BLaER1 (cell line): ENCODE data around the gene FGGY.
"Not testable (repeated sequence)": the region's sequence is repeated elsewhere in the genome, so short reads cannot be mapped to it uniquely, and the experiment has no call there.

Experiments used
- H3K27ac ChIP-seq: shearing (Covaris generic); formaldehyde crosslinking; 2 replicates; pipeline ENCODE4 v1.8.1; 2022
- H3K27me3 ChIP-seq: shearing (Covaris generic); formaldehyde crosslinking; 2 replicates; pipeline ENCODE4 v1.8.1; 2022
- H3K36me3 ChIP-seq: shearing (Covaris generic); formaldehyde crosslinking; 2 replicates; pipeline ENCODE4 v1.8.1; 2022
- H3K4me1 ChIP-seq: shearing (Covaris generic); formaldehyde crosslinking; 2 replicates; pipeline ENCODE4 v1.8.1; 2022
- H3K4me2 ChIP-seq: shearing (Covaris generic); formaldehyde crosslinking; 2 replicates; pipeline ENCODE4 v1.8.1; 2022
- H3K4me3 ChIP-seq: shearing (Covaris generic); formaldehyde crosslinking; 2 replicates; pipeline ENCODE4 v1.8.1; 2022
- H3K9ac ChIP-seq: shearing (Covaris generic); formaldehyde crosslinking; 2 replicates; pipeline ENCODE4 v1.8.1; 2022
- H3K9me3 ChIP-seq: shearing (Covaris generic); formaldehyde crosslinking; 2 replicates; pipeline ENCODE4 v1.8.1; 2022
- H4K20me1 ChIP-seq: shearing (Covaris generic); formaldehyde crosslinking; 2 replicates; pipeline ENCODE4 v1.8.1; 2022
- Cebpa-rat ChIP-seq: shearing (Covaris generic); IDR thresholded peaks from 2 replicates; pipeline ENCODE4 v1.8.1; 2022

The FGGY gene

DNA sequence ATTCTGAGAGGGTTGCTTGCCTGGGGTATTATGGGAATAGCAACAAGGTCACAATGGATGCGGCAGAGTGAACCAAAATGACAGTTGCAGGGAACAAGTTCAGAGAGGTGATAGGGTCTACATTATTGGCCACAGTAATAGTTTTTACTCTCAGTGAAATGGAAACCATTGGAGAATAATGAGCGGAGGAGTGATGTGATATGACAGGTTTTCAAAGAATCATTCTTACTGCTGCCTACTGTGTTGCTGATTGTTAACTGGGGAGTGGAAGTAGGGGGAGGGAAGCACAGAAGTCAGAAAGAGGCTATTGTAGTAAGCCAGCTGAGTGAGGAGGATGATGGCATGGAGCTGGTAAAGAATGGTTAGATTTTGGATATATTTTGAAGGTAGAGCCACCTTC is 322.7 kb downstream of the FGGY start:
- TF ChIP-seq Cebpa-rat = no peak
- Histone ChIP-seq H3K27ac (no peak overlapping the region), H3K4me1 (no peaks in the 10 kb centered on the region), H3K27me3 (no peaks in the 10 kb centered on the region), H3K4me3 (no peak overlapping the region), H3K9ac (no peak overlapping the region), H4K20me1 (no peaks in the 10 kb centered on the region), H3K9me3 (no peaks in the 10 kb centered on the region), H3K36me3 (no peaks in the 10 kb centered on the region), H3K4me2 (no peak overlapping the region)

DNA sequence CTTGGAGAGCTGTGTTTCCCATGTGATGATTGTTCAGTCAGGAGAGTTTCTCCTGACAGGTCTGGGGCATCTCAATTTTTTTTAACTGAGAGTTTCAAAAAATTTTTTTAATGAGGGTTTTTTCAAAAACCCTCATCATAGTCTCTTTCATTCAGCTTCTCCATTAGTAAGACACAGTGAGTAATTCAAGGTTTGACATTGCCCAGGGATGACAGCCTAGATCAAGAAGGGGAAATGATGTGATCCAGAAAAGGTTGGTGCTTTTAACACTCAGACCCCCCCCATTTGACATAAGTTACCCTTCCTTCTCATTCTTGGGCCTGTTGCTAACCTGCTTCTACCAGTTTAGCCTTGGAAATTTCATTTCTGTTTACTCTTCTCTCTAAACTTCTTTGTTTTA is 328.5 kb downstream of the FGGY start:
- Histone ChIP-seq H3K27me3 (no peaks in the 10 kb centered on the region), H3K4me2 (no peak overlapping the region), H4K20me1 (no peaks in the 10 kb centered on the region), H3K4me1 (no peaks in the 10 kb centered on the region), H3K36me3 (no peaks in the 10 kb centered on the region), H3K9me3 (no peaks in the 10 kb centered on the region), H3K9ac (no peak overlapping the region), H3K27ac (no peak overlapping the region), H3K4me3 (no peak overlapping the region)
- TF ChIP-seq Cebpa-rat = no peak

DNA sequence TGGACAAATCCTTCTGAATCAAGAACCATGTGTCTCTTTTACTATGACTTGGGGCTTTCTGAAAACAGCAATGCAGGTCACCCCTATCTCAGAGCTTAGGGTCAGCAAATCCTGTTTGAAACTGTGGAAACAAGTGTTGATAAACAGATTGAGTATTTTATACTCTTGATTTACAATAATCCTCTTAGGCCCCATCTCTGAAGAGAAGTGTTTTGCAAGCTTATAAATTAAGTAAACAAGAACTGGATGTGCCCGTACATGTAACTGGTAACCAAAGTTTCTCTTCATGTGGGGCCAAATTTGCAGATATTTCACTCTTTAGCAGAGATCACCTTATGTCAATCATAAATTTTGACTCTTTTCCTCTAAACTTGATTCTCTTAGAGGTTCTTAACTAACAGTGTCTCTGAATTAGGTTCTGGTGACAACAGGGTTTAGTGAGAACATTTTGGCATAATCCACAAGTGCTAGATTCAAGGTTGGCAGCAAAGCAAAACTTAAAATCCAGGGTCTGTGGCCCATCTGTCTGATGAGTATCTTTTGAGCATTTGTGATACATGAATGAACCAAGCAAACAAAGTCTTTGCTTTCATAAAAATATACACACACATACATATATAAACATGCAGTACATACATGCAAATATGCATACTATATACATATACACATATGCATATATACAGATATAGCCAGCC is 334.8 kb downstream of the FGGY start:
- Histone ChIP-seq H3K9ac (no peak overlapping the region), H4K20me1 (no peaks in the 10 kb centered on the region), H3K27me3 (no peaks in the 10 kb centered on the region), H3K4me2 (no peak overlapping the region), H3K4me1 (no peaks in the 10 kb centered on the region), H3K4me3 (no peak overlapping the region), H3K36me3 (no peaks in the 10 kb centered on the region), H3K9me3 (no peaks in the 10 kb centered on the region), H3K27ac (no peak overlapping the region)
- no peak for TF ChIP-seq Cebpa-rat

DNA sequence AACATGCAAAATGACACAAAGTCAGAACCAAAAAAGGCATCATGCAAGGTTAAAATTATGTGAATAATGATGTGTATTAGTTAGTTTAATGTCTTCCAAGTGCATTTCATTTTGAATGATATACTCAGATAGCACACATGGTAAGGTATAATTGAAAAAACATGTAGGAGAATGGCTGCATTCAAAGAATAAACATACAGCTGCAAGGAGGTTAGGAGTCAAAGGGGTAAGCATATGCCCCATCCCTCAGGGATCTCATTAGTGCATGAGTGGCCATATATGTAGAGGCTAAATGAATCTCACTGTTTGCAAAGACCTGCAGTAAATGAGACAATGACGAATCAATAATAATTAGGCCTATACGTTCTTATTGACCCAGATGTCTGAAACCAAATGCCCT is 338.2 kb downstream of the FGGY start:
- no peak for TF ChIP-seq Cebpa-rat
- H4K20me1 ChIP-seq = no peaks in the 10 kb centered on the region
- H3K9ac ChIP-seq = no peak overlapping the region
- H3K4me2 ChIP-seq = no peak overlapping the region
- H3K4me1 ChIP-seq = no peaks in the 10 kb centered on the region
- no peak overlapping the region for H3K27ac ChIP-seq
- no peaks in the 10 kb centered on the region for H3K9me3 ChIP-seq
- no peaks in the 10 kb centered on the region for H3K36me3 ChIP-seq
- H3K4me3 ChIP-seq = no peak overlapping the region
- no peaks in the 10 kb centered on the region for H3K27me3 ChIP-seq

DNA sequence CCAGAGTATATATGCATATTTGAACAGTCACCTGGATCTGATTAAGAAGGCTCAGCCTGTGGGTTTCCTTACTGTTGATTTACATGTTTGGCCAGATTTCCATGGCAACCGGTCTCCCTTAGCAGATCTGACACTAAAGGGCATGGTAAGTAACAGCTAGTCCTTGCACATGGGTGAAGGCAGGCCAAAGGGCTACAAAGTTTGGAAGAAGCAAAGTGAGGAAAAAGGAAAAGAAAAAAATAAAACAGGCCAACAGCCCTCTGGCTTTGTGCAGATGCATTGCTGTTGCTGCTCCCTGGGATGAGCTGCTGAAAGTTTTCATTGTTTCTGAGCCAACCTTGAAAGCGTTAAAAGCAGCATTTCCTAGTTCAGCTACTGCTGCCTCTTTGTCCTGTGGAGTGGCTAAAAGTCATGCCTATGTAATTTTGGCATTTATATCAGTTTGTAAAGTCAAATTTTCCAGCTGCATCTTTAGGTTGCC is 341.4 kb downstream of the FGGY start:
- no peaks in the 10 kb centered on the region for H4K20me1 ChIP-seq
- no peak overlapping the region for H3K4me3 ChIP-seq
- H3K36me3 ChIP-seq = no peaks in the 10 kb centered on the region
- no peak overlapping the region for H3K27ac ChIP-seq
- no peak overlapping the region for H3K4me2 ChIP-seq
- no peaks in the 10 kb centered on the region for H3K4me1 ChIP-seq
- H3K9ac ChIP-seq = no peak overlapping the region
- TF ChIP-seq Cebpa-rat = no peak
- H3K27me3 ChIP-seq = no peaks in the 10 kb centered on the region
- H3K9me3 ChIP-seq = no peaks in the 10 kb centered on the region

DNA sequence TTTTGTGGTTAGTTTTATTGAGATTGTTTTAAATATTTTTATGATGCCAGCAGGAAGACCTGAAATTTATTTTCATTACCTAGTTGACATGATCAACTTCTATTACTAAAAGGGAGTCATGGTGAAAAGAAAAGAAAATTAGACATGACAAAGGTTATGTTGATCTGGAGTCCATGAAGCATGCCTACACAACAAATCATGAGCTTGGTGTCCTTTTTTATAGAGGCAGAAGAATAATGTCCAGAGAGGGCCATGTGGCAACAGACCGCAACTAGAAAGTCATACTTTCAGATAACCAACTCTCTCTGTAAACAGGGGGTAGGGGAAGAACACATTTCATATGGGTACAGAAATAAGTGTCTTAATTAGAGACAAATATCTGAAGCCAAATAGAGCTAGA is 342.4 kb downstream of the FGGY start:
- TF ChIP-seq Cebpa-rat = no peak
- H4K20me1 ChIP-seq = no peaks in the 10 kb centered on the region
- no peaks in the 10 kb centered on the region for H3K27me3 ChIP-seq
- no peak overlapping the region for H3K27ac ChIP-seq
- no peaks in the 10 kb centered on the region for H3K4me1 ChIP-seq
- no peak overlapping the region for H3K4me3 ChIP-seq
- no peak overlapping the region for H3K4me2 ChIP-seq
- no peak overlapping the region for H3K9ac ChIP-seq
- no peaks in the 10 kb centered on the region for H3K36me3 ChIP-seq
- no peaks in the 10 kb centered on the region for H3K9me3 ChIP-seq

DNA sequence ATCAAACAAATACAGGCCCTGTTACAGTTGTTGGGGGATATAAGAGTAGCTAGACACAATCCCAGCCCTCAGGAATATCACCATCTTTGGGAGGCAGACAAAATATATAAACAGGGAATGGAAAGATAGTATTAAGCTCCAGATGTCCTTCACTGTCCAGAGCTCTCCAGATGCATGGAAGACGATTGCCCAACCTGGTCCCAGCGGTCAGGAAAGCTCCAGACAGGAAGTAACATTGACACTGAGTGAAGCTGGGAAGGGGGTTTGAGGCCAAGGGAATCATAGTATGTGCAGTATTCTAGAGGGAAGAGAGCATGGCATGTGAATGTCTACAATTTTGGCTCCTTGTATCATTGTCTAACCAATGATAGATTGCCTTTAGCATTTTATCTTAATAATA is 344.0 kb downstream of the FGGY start:
- TF ChIP-seq Cebpa-rat = no peak
- H3K4me1 ChIP-seq = no peaks in the 10 kb centered on the region
- H4K20me1 ChIP-seq = no peaks in the 10 kb centered on the region
- no peak overlapping the region for H3K4me2 ChIP-seq
- H3K27me3 ChIP-seq = no peaks in the 10 kb centered on the region
- H3K36me3 ChIP-seq = no peaks in the 10 kb centered on the region
- no peak overlapping the region for H3K9ac ChIP-seq
- no peak overlapping the region for H3K4me3 ChIP-seq
- H3K9me3 ChIP-seq = no peaks in the 10 kb centered on the region
- no peak overlapping the region for H3K27ac ChIP-seq

DNA sequence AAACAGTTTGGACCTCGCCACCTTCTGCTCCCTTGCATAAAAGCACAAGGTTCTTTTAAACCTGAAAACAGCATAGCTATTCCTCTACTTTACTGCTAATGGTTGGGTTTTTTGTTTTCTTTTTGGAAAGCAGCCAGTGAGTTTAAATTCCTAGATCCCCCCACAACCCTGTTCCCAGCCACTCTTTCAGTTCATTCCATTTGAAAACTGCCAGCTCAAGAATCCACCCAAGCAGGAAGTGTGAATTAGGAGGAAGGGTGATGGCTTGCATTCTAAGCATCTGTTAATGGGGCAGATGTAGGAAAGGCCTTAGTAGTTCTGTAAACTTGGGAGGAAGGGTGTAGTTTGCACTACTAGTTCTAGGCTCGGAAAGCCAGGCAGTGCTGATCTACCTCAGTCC is 344.9 kb downstream of the FGGY start:
- no peaks in the 10 kb centered on the region for H3K36me3 ChIP-seq
- H4K20me1 ChIP-seq = no peaks in the 10 kb centered on the region
- H3K4me3 ChIP-seq = no peak overlapping the region
- no peaks in the 10 kb centered on the region for H3K27me3 ChIP-seq
- H3K4me2 ChIP-seq = no peak overlapping the region
- H3K9ac ChIP-seq = no peak overlapping the region
- H3K27ac ChIP-seq = no peak overlapping the region
- no peak for TF ChIP-seq Cebpa-rat
- no peaks in the 10 kb centered on the region for H3K9me3 ChIP-seq
- H3K4me1 ChIP-seq = no peaks in the 10 kb centered on the region

DNA sequence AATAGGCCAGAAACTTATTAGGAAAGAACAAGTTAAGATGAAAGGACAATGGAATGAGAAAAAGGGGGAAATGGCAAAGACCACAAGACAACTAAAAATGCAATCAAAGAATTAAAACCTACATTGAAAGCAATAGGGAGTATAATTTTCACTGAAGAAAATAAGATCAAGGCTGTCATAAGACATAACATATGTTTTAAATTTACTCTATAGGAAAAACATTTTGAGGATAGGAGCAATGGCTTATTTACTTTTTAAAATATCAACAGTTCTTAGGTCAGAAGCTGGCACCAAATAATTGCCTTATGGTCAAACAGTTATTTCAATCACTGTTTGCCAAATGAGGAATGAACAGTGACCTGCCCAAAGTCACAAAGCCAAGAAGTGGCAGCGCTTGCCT is 346.6 kb downstream of the FGGY start:
- Histone ChIP-seq H3K9ac (no peak overlapping the region), H3K4me2 (no peak overlapping the region), H3K4me1 (no peaks in the 10 kb centered on the region), H3K27me3 (no peaks in the 10 kb centered on the region), H3K9me3 (no peaks in the 10 kb centered on the region), H4K20me1 (no peaks in the 10 kb centered on the region), H3K4me3 (no peak overlapping the region), H3K36me3 (no peaks in the 10 kb centered on the region), H3K27ac (no peak overlapping the region)
- TF ChIP-seq Cebpa-rat = no peak

DNA sequence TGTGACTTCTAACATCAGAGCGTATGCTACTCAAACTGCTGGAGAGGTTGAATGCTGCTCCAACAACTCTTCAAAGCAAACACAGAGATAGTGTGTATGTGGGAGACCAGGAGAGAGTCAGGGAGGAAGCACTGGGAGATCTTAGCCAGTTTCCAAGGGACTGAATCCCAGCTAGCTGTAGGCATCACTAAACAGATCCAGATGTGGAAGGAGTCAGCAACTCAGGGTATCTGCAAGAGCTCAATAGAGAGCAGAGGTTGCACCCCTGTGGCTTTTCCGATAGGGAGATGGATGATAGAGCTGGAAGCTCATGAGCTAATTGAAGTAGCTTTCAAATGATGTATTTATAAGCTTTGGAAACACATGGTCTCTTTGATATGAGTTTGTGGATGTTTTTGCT is 349.0 kb downstream of the FGGY start:
- H3K36me3 ChIP-seq = no peaks in the 10 kb centered on the region
- no peak overlapping the region for H3K4me2 ChIP-seq
- H3K27me3 ChIP-seq = no peaks in the 10 kb centered on the region
- H3K9ac ChIP-seq = no peak overlapping the region
- H4K20me1 ChIP-seq = no peaks in the 10 kb centered on the region
- TF ChIP-seq Cebpa-rat = no peak
- H3K27ac ChIP-seq = no peak overlapping the region
- H3K4me1 ChIP-seq = no peaks in the 10 kb centered on the region
- no peak overlapping the region for H3K4me3 ChIP-seq
- H3K9me3 ChIP-seq = no peaks in the 10 kb centered on the region

DNA sequence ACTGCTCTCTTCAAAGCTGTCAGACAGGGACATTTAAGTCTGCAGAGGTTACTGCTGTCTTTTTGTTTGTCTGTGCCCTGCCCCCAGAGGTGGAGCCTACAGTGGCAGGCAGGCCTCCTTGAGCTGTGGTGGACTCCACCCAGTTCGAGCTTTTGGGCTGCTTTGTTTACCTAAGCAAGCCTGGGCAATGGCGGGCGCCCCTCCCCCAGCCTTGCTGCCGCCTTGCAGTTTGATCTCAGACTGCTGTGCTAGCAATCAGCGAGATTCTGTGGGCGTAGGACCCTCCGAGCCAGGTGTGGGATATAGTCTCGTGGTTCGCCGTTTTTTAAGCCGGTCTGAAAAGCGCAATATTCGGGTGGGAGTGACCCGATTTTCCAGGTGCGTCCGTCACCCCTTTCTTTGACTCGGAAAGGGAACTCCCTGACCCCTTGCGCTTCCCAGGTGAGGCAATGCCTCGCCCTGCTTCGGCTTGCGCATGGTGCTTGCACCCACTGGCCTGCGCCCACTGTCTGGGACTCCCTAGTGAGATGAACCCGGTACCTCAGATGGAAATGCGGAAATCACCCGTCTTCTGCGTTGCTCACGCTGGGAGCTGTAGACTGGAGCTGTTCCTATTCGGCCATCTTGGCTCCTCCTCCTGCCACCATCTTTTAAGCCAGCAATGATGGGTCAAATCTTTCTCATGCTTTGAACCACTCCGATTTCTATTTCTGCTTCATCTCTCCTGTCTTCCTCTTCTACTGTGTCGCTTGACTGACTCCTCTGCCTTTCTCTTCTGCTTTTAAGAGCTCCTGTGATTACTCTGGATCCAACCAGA is 356.5 kb downstream of the FGGY start:
- H3K27me3 ChIP-seq, H3K4me2 ChIP-seq, H3K4me1 ChIP-seq, H3K36me3 ChIP-seq, H4K20me1 ChIP-seq, H3K27ac ChIP-seq, H3K9ac ChIP-seq, H3K4me3 ChIP-seq, H3K9me3 ChIP-seq: not testable (repeated sequence)
